Trophoblast cell (in vitro differentiated cells and primary cell): Measurements from ENCODE around the gene DNAJC12.
A peak's percentile ranks its signal among the peaks of the same experiment; 100 is the strongest.

ENCODE experiments used
- DNase-seq, 2 donors: peaks; one replicate each; pipeline ENCODE4 v3.0.0-alpha.2; 2016
- H2AFZ ChIP-seq: 2 replicates; pipeline ENCODE4 v1.6.1; 2013; ENCODE audit warnings: low read length, moderate library complexity, mild to moderate bottlenecking; ENCODE audit not compliant: insufficient read depth, poor library complexity
- H2AK5ac ChIP-seq: 2 replicates; pipeline ENCODE4 v1.6.1; 2013; ENCODE audit warnings: mild to moderate bottlenecking, low read length
- H2BK120ac ChIP-seq: 2 replicates; pipeline ENCODE4 v1.6.1; 2013; ENCODE audit warnings: low read length, mild to moderate bottlenecking, moderate library complexity; ENCODE audit not compliant: insufficient read depth, poor library complexity
- H2BK12ac ChIP-seq: 2 replicates; pipeline ENCODE4 v1.6.1; 2013; ENCODE audit warnings: mild to moderate bottlenecking, low read length, moderate library complexity
- H2BK5ac ChIP-seq: 2 replicates; pipeline ENCODE4 v1.6.1; 2013; ENCODE audit warnings: low read length, low read depth, moderate library complexity, mild to moderate bottlenecking; ENCODE audit not compliant: poor library complexity
- H3K14ac ChIP-seq: 2 replicates; pipeline ENCODE4 v1.6.1; 2013; ENCODE audit warnings: mild to moderate bottlenecking, low read length
- H3K18ac ChIP-seq: 2 replicates; pipeline ENCODE4 v1.6.1; 2013; ENCODE audit warnings: mild to moderate bottlenecking, low read length
- H3K23ac ChIP-seq: 2 replicates; pipeline ENCODE4 v1.6.1; 2013; ENCODE audit warnings: low read length
- H3K27ac ChIP-seq: 2 replicates; pipeline ENCODE4 v1.5.1; 2013; ENCODE audit warnings: low read depth, mild to moderate bottlenecking, inconsistent platforms, low read length, moderate library complexity
- H3K27me3 ChIP-seq: 2 replicates; pipeline ENCODE4 v1.6.1; 2013; ENCODE audit warnings: inconsistent platforms, mild to moderate bottlenecking, low read length, moderate library complexity; ENCODE audit not compliant: insufficient read depth
- H3K36me3 ChIP-seq, 2 experiments: 1 replicate in 1 of 2; 2 replicates in 1 of 2; pipeline ENCODE4 v1.6.1; 2013; ENCODE audit warnings: low read length in 2 of 2, mild to moderate bottlenecking in 2 of 2, moderate library complexity in 1 of 2; ENCODE audit not compliant: insufficient read depth in 2 of 2, control insufficient read depth in 1 of 2
- H3K4ac ChIP-seq: 2 replicates; pipeline ENCODE4 v1.6.1; 2013; ENCODE audit warnings: low read depth, mild to moderate bottlenecking, low read length, moderate library complexity
- H3K4me1 ChIP-seq, 2 experiments: 1 replicate in 1 of 2; 2 replicates in 1 of 2; pipeline ENCODE4 v1.6.1; 2013; ENCODE audit warnings: low read length in 2 of 2, mild to moderate bottlenecking in 2 of 2, moderate library complexity in 1 of 2; ENCODE audit not compliant: insufficient read depth in 2 of 2, control insufficient read depth in 1 of 2
- H3K4me2 ChIP-seq: 2 replicates; pipeline ENCODE4 v1.6.1; 2013; ENCODE audit warnings: inconsistent platforms, mild to moderate bottlenecking, low read length, moderate library complexity
- H3K4me3 ChIP-seq: 2 replicates; pipeline ENCODE4 v1.5.1; 2013; ENCODE audit warnings: mild to moderate bottlenecking, low read depth, low read length, inconsistent platforms
- H3K79me1 ChIP-seq: one replicate; pipeline ENCODE4 v1.6.1; 2013; ENCODE audit warnings: low read length
- H3K79me2 ChIP-seq: 2 replicates; pipeline ENCODE4 v1.6.1; 2013; ENCODE audit warnings: low read length, mild to moderate bottlenecking; ENCODE audit not compliant: control insufficient read depth, insufficient read depth, poor library complexity
- H3K9ac ChIP-seq: 2 replicates; pipeline ENCODE4 v1.6.1; 2013; ENCODE audit warnings: mild to moderate bottlenecking, low read length
- H3K9me3 ChIP-seq: 2 replicates; pipeline ENCODE4 v1.6.1; 2013; ENCODE audit warnings: low read depth, mild to moderate bottlenecking, control low read depth, inconsistent platforms, low read length; ENCODE audit not compliant: insufficient read depth
- H4K12ac ChIP-seq: 2 replicates; pipeline ENCODE4 v1.6.1; 2013; ENCODE audit warnings: low read depth, mild to moderate bottlenecking, low read length, moderate library complexity
- H4K8ac ChIP-seq: 2 replicates; pipeline ENCODE4 v1.6.1; 2013; ENCODE audit warnings: low read depth, mild to moderate bottlenecking, low read length, moderate library complexity
- H4K91ac ChIP-seq: one replicate; pipeline ENCODE4 v1.6.1; 2013; ENCODE audit warnings: low read depth, mild to moderate bottlenecking, low read length, moderate library complexity
- WGBS: extraction: QIAGEN DNeasy Blood & Tissue Kit; methylation state at CpG from one replicate; pipeline ENCODE4 v1.1.7; 2013; ENCODE audit warnings: missing lambda C conversion rate; ENCODE audit not compliant: insufficient read length, insufficient coverage; ENCODE audit errors: extremely low coverage; 5-methylcytosine and 5-hydroxymethylcytosine counted together

DNAJC12 gene

GRCh38 chr10:67793313-67793712 lies 44.7 kb downstream of the DNAJC12 start:
- Histone ChIP-seq H3K36me3 (no peaks in the 10 kb centered on the region), H3K27ac (no peak overlapping the region), H3K79me1 (no peaks in the 10 kb centered on the region), H2BK12ac (no peak overlapping the region), H3K9ac (no peak overlapping the region), H3K4me1 (peaks cover 0 to 2% of the 10 kb centered on the region in 2 experiments), H2BK120ac (no peak overlapping the region), H2AK5ac (no peak overlapping the region), H3K4me2 (no peak overlapping the region), H3K4me3 (no peak overlapping the region), H3K4ac (no peak overlapping the region), H2AFZ (no peak overlapping the region), H4K8ac (no peak overlapping the region), H3K14ac (no peak overlapping the region), H4K91ac (no peak overlapping the region), H2BK5ac (no peak overlapping the region), H3K23ac (no peak overlapping the region), H3K79me2 (no peaks in the 10 kb centered on the region), H3K27me3 (no peaks in the 10 kb centered on the region), H3K18ac (no peak overlapping the region), H4K12ac (no peak overlapping the region), H3K9me3 (no peaks in the 10 kb centered on the region)
- WGBS = no CpG with 5 or more reads among the region's 2 CpGs
- no peak for DNase-seq

DNA sequence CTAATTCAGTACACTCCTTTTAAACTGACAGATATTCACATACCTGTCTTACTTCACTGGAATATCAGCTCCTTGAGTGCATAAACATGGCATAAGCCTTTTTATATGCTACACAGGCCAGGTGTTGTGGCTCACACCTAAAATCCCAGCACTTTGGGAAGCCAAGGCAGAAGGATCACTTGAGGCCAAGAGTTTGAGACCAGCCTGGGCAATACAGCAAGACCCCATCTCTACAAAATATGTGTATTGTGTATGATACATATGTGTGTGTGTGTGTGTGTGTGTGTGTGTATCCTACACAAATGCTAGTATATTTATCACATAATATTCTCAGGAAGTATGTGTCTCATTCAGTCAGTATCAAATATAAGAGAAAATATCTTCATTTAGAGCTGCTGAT lies 45.3 kb downstream of the DNAJC12 start:
- Histone ChIP-seq H3K79me1 (no peaks in the 10 kb centered on the region), H2BK12ac (no peak overlapping the region), H3K9me3 (no peaks in the 10 kb centered on the region), H3K4me1 (peaks cover 0 to 2% of the 10 kb centered on the region in 2 experiments), H3K4me3 (no peak overlapping the region), H3K23ac (no peak overlapping the region), H4K12ac (no peak overlapping the region), H3K14ac (no peak overlapping the region), H3K18ac (no peak overlapping the region), H4K8ac (no peak overlapping the region), H3K36me3 (no peaks in the 10 kb centered on the region), H3K4me2 (no peak overlapping the region), H2BK5ac (no peak overlapping the region), H4K91ac (no peak overlapping the region), H3K9ac (no peak overlapping the region), H3K27me3 (no peaks in the 10 kb centered on the region), H2AFZ (no peak overlapping the region), H2BK120ac (no peak overlapping the region), H2AK5ac (no peak overlapping the region), H3K4ac (no peak overlapping the region), H3K27ac (no peak overlapping the region), H3K79me2 (no peaks in the 10 kb centered on the region)
- DNase-seq = no peak

GRCh38 chr10:67790534-67791408 lies 47.2 kb downstream of the DNAJC12 start:
- Histone ChIP-seq H3K4me3 (no peak overlapping the region), H3K9ac (no peak overlapping the region), H3K14ac (no peak overlapping the region), H2BK5ac (no peak overlapping the region), H3K36me3 (no peaks in the 10 kb centered on the region), H3K27me3 (no peaks in the 10 kb centered on the region), H3K4me1 (peaks cover 0 to 2% of the 10 kb centered on the region in 2 experiments), H2BK120ac (no peak overlapping the region), H3K18ac (no peak overlapping the region), H2AFZ (no peak overlapping the region), H3K23ac (no peak overlapping the region), H4K91ac (no peak overlapping the region), H3K9me3 (no peaks in the 10 kb centered on the region), H3K4me2 (no peak overlapping the region), H3K4ac (no peak overlapping the region), H4K8ac (no peak overlapping the region), H2BK12ac (no peak overlapping the region), H3K27ac (no peak overlapping the region), H2AK5ac (no peak overlapping the region), H3K79me2 (no peaks in the 10 kb centered on the region), H3K79me1 (no peaks in the 10 kb centered on the region), H4K12ac (no peak overlapping the region)
- no CpG with 5 or more reads among the region's 6 CpGs for WGBS
- peak in 1 of 2 donors; percentile 11 for DNase-seq

- Histone ChIP-seq H2AK5ac (no peak overlapping the region), H3K4me3 (no peak overlapping the region), H2BK120ac (no peak overlapping the region), H4K8ac (no peak overlapping the region), H4K12ac (no peak overlapping the region), H2BK5ac (no peak overlapping the region), H3K4me1 (peaks cover 0 to 2% of the 10 kb centered on the region in 2 experiments), H3K4me2 (no peak overlapping the region), H3K79me1 (no peaks in the 10 kb centered on the region), H3K36me3 (no peaks in the 10 kb centered on the region), H4K91ac (no peak overlapping the region), H3K23ac (no peak overlapping the region), H3K27ac (no peak overlapping the region), H3K27me3 (no peaks in the 10 kb centered on the region), H3K9ac (no peak overlapping the region), H3K4ac (no peak overlapping the region), H3K14ac (no peak overlapping the region), H3K18ac (no peak overlapping the region), H2BK12ac (no peak overlapping the region), H2AFZ (no peak overlapping the region), H3K9me3 (no peaks in the 10 kb centered on the region), H3K79me2 (no peaks in the 10 kb centered on the region)
- WGBS = no CpG with 5 or more reads among the region's 2 CpGs
- DNase-seq = no peak
Measured at GRCh38 chr10:67789769-67790168, 48.2 kb downstream of the DNAJC12 start.
